ENCODE data around the gene CAMTA1. TPM values are rescaled to one million over a fixed set of nuclear protein-coding genes. Genes with fewer than 3 reads are reported as not detected.

Gene CAMTA1
- total RNA-seq, 1 donor from 2014 or later: 67.9 TPM

GRCh38 chr1:7508934-7509519 is 723.8 kb downstream of the CAMTA1 start:
- no peak for DNase-seq (ENCODE audit: low spot score)

GRCh38 chr1:7509598-7509997 is 724.3 kb downstream of the CAMTA1 start:
- no peak for DNase-seq (ENCODE audit: low spot score)

- DNase-seq (ENCODE audit: low spot score): no peak
Measured at GRCh38 chr1:7510389-7510931, 725.2 kb downstream of the CAMTA1 start.

DNA sequence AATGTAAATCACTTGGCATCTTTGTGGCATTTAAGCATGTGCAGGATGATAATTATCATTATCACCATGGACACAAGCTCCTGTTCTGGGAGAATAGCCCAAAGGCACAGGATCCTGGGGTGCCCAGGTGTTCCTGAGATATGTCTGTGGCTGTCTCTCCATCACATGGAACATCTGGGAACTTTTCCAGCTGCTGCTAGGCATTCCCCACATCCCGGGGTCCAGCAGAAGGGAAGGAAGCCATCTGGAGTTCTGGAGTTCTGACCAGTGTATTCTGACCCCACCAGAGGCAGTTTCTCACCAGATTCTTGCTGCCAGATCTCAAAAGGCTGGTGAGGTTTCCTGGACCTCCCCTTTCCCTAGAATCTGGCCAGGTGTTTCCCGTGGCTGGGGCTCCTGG is 726.1 kb downstream of the CAMTA1 start:
- DNase-seq (ENCODE audit: low spot score): no peak

DNA sequence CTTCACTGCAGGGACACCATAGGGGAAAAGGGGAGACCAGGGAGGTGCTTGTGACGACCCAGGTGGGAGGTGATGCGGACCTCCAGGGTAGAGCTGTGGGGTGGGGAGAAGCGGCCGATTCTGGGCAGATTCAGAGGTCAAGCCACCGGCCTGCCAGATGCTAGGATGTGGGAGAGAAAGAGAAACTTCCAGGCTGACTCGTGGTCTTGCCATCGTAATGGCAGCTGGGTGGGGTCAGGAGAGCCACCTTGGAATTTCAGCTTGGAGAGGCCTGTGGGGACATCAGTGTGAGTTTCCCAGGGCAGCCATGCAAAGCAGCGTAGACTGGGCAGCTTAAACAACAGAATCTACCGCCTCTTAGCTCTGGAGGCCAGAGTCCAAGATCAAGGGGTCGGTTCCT is 727.8 kb downstream of the CAMTA1 start:
- no peak for DNase-seq (ENCODE audit: low spot score)

DNA sequence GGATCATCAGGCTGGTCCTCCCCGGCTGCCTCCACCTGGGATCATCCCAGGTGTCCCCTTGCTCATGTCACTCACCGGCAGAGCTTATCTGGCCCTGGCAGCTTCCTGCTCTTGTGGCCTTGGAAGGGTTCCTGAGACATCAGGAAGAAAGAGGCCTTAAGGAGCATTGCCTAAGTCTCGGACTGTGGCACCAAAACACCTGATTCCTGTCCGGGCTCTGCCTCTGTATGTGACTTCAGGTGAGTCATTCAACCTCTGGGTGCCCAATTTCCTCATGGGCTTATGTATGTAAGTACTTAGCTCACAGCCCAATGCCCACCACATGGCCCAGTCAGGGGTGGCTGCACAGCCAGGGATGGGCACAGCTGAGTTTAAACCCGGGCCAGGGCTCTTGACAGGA is 729.9 kb downstream of the CAMTA1 start:
- no peak for DNase-seq (ENCODE audit: low spot score)

- DNase-seq (ENCODE audit: low spot score): no peak
Measured at GRCh38 chr1:7515904-7516303, 730.6 kb downstream of the CAMTA1 start.

- DNase-seq (ENCODE audit: low spot score): no peak
Measured at GRCh38 chr1:7516341-7516740, 731.1 kb downstream of the CAMTA1 start.

DNA sequence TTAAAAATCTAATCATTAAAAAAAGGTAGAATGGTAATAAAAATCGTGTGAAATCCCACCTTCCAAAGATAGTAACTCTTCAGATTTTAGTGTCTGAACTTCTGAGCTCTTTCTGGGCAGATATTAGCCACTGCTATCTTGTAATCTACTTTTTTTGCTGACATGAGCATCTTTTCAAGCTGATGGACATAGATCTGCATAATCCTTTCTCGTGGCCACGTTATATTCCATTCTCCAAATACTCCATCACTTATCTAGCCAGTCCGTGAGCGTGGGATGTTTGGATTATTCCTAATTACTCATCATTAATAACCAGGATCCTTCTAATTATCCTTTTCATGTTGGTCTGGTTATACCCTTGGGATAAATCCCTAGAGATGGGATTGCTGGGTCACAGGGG is 731.7 kb downstream of the CAMTA1 start:
- no peak for DNase-seq (ENCODE audit: low spot score)

- DNase-seq (ENCODE audit: low spot score): no peak
Measured at GRCh38 chr1:7517611-7518330, 732.5 kb downstream of the CAMTA1 start.

DNA sequence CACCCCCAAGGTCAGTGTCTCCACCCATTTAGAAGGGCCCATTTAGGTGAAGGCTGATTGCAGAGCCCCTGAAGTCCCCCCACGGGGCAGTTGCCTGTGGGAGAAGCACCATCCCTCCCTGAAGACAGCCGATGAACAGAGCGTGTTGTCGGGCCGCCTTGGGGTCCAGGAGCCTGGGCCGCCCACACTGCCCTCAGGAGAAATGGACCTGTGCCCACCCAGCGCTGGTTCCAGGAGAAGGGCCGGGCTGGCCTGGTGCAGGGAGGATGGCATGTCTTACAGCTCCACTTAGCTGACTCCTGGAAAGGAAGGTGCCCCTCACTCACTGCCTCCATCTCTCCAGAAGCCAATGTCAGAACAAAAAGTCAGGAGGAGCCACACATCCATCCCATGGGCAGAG is 733.2 kb downstream of the CAMTA1 start:
- DNase-seq (ENCODE audit: low spot score): no peak

- no peak for DNase-seq (ENCODE audit: low spot score)
Measured at GRCh38 chr1:7519181-7519860, 734.1 kb downstream of the CAMTA1 start.

- no peak for DNase-seq (ENCODE audit: low spot score)
Measured at GRCh38 chr1:7519861-7520395, 734.7 kb downstream of the CAMTA1 start.

- DNase-seq (ENCODE audit: low spot score): no peak
Measured at GRCh38 chr1:7520496-7520895, 735.2 kb downstream of the CAMTA1 start.

GRCh38 chr1:7524341-7525337 is 739.4 kb downstream of the CAMTA1 start:
- DNase-seq (ENCODE audit: low spot score): no peak

GRCh38 chr1:7525338-7526063 is 740.2 kb downstream of the CAMTA1 start:
- no peak for DNase-seq (ENCODE audit: low spot score)

GRCh38 chr1:7526196-7526866 is 741.1 kb downstream of the CAMTA1 start:
- DNase-seq (ENCODE audit: low spot score): no peak

- DNase-seq (ENCODE audit: low spot score): no peak
Measured at GRCh38 chr1:7526867-7527732, 741.8 kb downstream of the CAMTA1 start.

DNA sequence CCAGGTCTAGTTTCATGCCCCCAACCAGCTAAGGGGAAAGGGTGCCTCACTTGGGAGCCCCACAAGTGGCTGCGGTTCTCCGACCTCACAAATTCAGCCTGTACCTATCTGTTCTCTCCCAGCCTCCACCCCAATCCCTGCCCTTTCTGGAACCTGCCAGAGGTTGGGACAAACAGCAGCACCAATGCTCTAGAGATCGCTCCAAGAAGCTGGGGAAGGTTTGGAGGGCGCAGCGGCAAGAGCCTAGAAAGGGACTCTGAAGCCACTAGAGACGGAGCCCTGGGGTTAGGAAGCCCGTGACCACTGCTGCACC is 742.4 kb downstream of the CAMTA1 start:
- DNase-seq (ENCODE audit: low spot score): no peak

Data from mucosa of gallbladder (tissue), 1 donor.